ENCODE measurements around the gene SMYD3. TPM values are rescaled to one million over a fixed set of nuclear protein-coding genes. Genes with fewer than 3 reads are reported as not detected.

SMYD3 gene
- total and polyA plus RNA-seq, 9 of the 15 experiments (the other 6 are each of a cell fraction or from before 2014, with no cell fraction given), result 128 to 440 (median 197) TPM

DNA sequence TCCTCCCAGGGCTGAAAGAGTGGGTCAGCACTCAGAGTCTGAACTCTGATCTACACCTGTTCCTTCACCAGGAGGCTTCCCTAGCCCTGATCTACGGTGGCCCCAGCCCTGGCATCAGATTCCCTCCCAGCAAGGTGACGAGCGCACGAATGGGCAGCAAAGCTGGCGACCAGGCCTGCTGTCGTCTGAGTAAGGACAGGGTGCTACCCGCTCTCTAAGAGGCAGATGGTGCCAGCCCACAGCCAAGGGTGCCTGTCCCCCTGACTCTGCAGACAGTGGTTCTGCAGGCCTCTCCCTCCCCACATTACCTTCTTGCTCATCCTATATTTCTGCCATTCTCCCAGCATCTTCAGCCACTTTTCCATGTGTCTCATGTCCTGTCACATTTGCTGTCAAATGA is 10.3 kb upstream of the SMYD3 start:
- CTCF ChIA-PET (ENCODE audit: low intra/inter-chr PET ratio), result no interaction called here
- ATAC-seq, result no peak
- Histone ChIP-seq H3K4me2 (ENCODE audit: insufficient read depth, low read length) (no peak overlapping the region), H3K36me3 (ENCODE audit: control insufficient read depth, insufficient read depth, low read length) (no peaks in the 10 kb centered on the region), H4K20me1 (replicated peaks; ENCODE audit: control insufficient read depth, insufficient read depth, low read length) (no peaks in the 10 kb centered on the region), H3K79me2 (ENCODE audit: control insufficient read depth, insufficient read depth, low read length) (no peaks in the 10 kb centered on the region), H2AFZ (ENCODE audit: low read depth, low read length) (no peak overlapping the region), H3K9me1 (ENCODE audit: control insufficient read depth, insufficient read depth, low read length) (no peaks in the 10 kb centered on the region), H3K9me3 (replicated peaks; ENCODE audit: control insufficient read depth, insufficient read depth, low read depth, low read length) (peaks cover 30% of the 10 kb centered on the region), H3K4me3 (no peak overlapping the region), H3K27me3 (ENCODE audit: control insufficient read depth in 2 of 2, insufficient read depth in 2 of 2, low read length in 2 of 2) (peaks cover 0 to 31% of the 10 kb centered on the region in 2 experiments; a peak in 2 of 5 replicates), H3K4me1 (replicated peaks in 1 of 2; ENCODE audit: control insufficient read depth in 2 of 2, insufficient read depth in 2 of 2, low read length in 2 of 2) (peaks cover 0 to 6% of the 10 kb centered on the region in 2 experiments; a peak in 2 of 5 replicates), H3K27ac (ENCODE audit: extremely low read depth, low read depth, low read length) (no peak overlapping the region), H3K9ac (ENCODE audit: insufficient read depth in 1 of 2, low read depth in 2 of 2, low read length in 2 of 2) (no peak overlapping the region)
- WGBS (ENCODE audit: insufficient coverage, low coverage, missing lambda C conversion rate), result 9% methylated on average over 7 of the region's 7 CpGs
- intact Hi-C loops (cut with micrococcal nuclease) (no loop called here), in situ Hi-C loops (cut with MboI) (no loop called here)
- POLR2A ChIA-PET, result interaction anchor here (0.6 to 0.7 kb wide), 2 partner anchors 12 to 14 kb away, joined by 3 to 4 read pairs; no protein-coding TSS in a partner anchor
- no peak for FAIRE-seq
- DNase-seq (ENCODE audit: extremely low read depth in 1 of 4, low spot score in 3 of 4), result no peak
- BruUV-seq (replicated peaks), result no TSS peak
- no peak for TF ChIP-seq ZFP30 (CRISPR knock-in tag; IDR thresholded peaks at IDR 0.05; ENCODE audit: borderline replicate concordance)
- TF ChIP-seq ZSCAN32 (CRISPR knock-in tag; IDR thresholded peaks at IDR 0.05), result no peak
- TF ChIP-seq, protein P1, sequence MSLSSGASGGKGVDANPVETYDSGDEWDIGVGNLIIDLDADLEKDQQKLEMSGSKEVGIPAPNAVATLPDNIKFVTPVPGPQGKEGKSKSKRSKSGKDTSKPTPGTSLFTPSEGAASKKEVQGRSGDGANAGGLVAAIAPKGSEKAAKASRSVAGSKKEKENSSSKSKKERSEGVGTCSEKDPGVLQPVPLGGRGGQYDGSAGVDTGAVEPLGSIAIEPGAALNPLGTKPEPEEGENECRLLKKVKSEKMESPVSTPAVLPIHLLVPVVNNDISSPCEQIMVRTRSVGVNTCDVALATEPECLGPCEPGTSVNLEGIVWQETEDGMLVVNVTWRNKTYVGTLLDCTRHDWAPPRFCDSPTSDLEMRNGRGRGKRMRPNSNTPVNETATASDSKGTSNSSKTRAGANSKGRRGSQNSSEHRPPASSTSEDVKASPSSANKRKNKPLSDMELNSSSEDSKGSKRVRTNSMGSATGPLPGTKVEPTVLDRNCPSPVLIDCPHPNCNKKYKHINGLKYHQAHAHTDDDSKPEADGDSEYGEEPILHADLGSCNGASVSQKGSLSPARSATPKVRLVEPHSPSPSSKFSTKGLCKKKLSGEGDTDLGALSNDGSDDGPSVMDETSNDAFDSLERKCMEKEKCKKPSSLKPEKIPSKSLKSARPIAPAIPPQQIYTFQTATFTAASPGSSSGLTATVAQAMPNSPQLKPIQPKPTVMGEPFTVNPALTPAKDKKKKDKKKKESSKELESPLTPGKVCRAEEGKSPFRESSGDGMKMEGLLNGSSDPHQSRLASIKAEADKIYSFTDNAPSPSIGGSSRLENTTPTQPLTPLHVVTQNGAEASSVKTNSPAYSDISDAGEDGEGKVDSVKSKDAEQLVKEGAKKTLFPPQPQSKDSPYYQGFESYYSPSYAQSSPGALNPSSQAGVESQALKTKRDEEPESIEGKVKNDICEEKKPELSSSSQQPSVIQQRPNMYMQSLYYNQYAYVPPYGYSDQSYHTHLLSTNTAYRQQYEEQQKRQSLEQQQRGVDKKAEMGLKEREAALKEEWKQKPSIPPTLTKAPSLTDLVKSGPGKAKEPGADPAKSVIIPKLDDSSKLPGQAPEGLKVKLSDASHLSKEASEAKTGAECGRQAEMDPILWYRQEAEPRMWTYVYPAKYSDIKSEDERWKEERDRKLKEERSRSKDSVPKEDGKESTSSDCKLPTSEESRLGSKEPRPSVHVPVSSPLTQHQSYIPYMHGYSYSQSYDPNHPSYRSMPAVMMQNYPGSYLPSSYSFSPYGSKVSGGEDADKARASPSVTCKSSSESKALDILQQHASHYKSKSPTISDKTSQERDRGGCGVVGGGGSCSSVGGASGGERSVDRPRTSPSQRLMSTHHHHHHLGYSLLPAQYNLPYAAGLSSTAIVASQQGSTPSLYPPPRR (CRISPR knock-in tag; IDR thresholded peaks at IDR 0.05; ENCODE audit: borderline replicate concordance), result no peak
- no peak for TF ChIP-seq HSF4 (CRISPR knock-in tag; IDR thresholded peaks at IDR 0.05; ENCODE audit: borderline replicate concordance)
- no peak for TF ChIP-seq FIP1L1 (IDR thresholded peaks at IDR 0.05; ENCODE audit: low read depth, low read length, poor library complexity, severe bottlenecking)
- TF ChIP-seq, protein P2, sequence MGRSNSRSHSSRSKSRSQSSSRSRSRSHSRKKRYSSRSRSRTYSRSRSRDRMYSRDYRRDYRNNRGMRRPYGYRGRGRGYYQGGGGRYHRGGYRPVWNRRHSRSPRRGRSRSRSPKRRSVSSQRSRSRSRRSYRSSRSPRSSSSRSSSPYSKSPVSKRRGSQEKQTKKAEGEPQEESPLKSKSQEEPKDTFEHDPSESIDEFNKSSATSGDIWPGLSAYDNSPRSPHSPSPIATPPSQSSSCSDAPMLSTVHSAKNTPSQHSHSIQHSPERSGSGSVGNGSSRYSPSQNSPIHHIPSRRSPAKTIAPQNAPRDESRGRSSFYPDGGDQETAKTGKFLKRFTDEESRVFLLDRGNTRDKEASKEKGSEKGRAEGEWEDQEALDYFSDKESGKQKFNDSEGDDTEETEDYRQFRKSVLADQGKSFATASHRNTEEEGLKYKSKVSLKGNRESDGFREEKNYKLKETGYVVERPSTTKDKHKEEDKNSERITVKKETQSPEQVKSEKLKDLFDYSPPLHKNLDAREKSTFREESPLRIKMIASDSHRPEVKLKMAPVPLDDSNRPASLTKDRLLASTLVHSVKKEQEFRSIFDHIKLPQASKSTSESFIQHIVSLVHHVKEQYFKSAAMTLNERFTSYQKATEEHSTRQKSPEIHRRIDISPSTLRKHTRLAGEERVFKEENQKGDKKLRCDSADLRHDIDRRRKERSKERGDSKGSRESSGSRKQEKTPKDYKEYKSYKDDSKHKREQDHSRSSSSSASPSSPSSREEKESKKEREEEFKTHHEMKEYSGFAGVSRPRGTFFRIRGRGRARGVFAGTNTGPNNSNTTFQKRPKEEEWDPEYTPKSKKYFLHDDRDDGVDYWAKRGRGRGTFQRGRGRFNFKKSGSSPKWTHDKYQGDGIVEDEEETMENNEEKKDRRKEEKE (IDR thresholded peaks at IDR 0.05; ENCODE audit: borderline replicate concordance in 1 of 2, control insufficient read depth in 1 of 2, low read depth in 2 of 2, low read length in 1 of 2), result no peak
- no peak for TF ChIP-seq CEBPB (tag; IDR thresholded peaks at IDR 0.05)
- TF ChIP-seq, protein P3, sequence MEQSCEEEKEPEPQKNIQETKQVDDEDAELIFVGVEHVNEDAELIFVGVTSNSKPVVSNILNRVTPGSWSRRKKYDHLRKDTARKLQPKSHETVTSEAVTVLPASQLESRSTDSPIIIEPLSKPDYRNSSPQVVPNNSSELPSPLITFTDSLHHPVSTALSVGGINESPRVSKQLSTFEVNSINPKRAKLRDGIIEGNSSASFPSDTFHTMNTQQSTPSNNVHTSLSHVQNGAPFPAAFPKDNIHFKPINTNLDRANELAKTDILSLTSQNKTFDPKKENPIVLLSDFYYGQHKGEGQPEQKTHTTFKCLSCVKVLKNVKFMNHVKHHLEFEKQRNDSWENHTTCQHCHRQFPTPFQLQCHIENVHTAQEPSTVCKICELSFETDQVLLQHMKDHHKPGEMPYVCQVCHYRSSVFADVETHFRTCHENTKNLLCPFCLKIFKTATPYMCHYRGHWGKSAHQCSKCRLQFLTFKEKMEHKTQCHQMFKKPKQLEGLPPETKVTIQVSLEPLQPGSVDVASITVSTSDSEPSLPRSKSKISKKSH (CRISPR knock-in tag; IDR thresholded peaks at IDR 0.05), result no peak
- TF ChIP-seq, protein P4, sequence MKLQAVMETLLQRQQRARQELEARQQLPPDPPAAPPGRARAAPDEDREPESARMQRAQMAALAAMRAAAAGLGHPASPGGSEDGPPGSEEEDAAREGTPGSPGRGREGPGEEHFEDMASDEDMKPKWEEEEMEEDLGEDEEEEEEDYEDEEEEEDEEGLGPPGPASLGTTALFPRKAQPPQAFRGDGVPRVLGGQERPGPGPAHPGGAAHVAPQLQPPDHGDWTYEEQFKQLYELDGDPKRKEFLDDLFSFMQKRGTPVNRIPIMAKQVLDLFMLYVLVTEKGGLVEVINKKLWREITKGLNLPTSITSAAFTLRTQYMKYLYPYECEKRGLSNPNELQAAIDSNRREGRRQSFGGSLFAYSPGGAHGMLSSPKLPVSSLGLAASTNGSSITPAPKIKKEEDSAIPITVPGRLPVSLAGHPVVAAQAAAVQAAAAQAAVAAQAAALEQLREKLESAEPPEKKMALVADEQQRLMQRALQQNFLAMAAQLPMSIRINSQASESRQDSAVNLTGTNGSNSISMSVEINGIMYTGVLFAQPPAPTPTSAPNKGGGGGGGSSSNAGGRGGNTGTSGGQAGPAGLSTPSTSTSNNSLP (IDR thresholded peaks at IDR 0.05; ENCODE audit: borderline replicate concordance, low read depth, low read length), result no peak
- TF ChIP-seq PURB (CRISPR knock-in tag; IDR thresholded peaks at IDR 0.05; ENCODE audit: low read depth), result no peak

All from K562 (cell line).